ENCODE measurements around the gene BANK1.

GRCh38 chr4:102022343-102022742, 231.8 kb downstream of the BANK1 start:
- TF ChIP-seq POLR2A (IDR thresholded peaks at IDR 0.05), result no peak
- no peak for TF ChIP-seq CTCF (IDR thresholded peaks at IDR 0.05)
